MM.1S (cell line): ENCODE measurements around the gene CACNB2.

ENCODE experiments used
- DNase-seq: peaks from one replicate; pipeline ENCODE4 v3.0.0-alpha.2; 2015
- H2AFZ ChIP-seq: fragments of 300-600 bp; sonication (generic); 2 replicates; pipeline ENCODE4 v1.6.0; 2016; ENCODE audit warnings: antibody characterized with exemption, low read length
- H3F3A ChIP-seq: fragments of 300-600 bp; sonication (generic); 2 replicates; pipeline ENCODE4 v1.6.1; 2016; ENCODE audit warnings: mild to moderate bottlenecking, antibody characterized with exemption, low read length, moderate library complexity, mixed read lengths; ENCODE audit not compliant: insufficient read depth
- H3K27ac ChIP-seq: fragments of 300-600 bp; sonication (generic); 2 replicates; pipeline ENCODE4 v1.5.1; 2016; ENCODE audit warnings: mild to moderate bottlenecking, low read length
- H3K27me3 ChIP-seq: fragments of 300-600 bp; sonication (generic); replicated peaks from 2 replicates; pipeline ENCODE4 v1.6.0; 2016; ENCODE audit warnings: low read length; ENCODE audit not compliant: insufficient read depth
- H3K36me3 ChIP-seq: fragments of 300-600 bp; sonication (generic); replicated peaks from 2 replicates; pipeline ENCODE4 v1.6.1; 2016; ENCODE audit warnings: mild to moderate bottlenecking, low read length, mixed read lengths; ENCODE audit not compliant: insufficient read depth
- H3K4me1 ChIP-seq: fragments of 300-600 bp; sonication (generic); 2 replicates; pipeline ENCODE4 v1.6.1; 2016; ENCODE audit warnings: low read length, mixed read lengths
- H3K4me2 ChIP-seq: fragments of 300-600 bp; sonication (generic); 2 replicates; pipeline ENCODE4 v1.6.0; 2016; ENCODE audit warnings: low read depth, low read length
- H3K4me3 ChIP-seq: fragments of 300-600 bp; sonication (generic); 2 replicates; pipeline ENCODE4 v1.5.1; 2016; ENCODE audit warnings: low read length, mixed read lengths
- H3K79me2 ChIP-seq: fragments of 300-600 bp; sonication (generic); 2 replicates; pipeline ENCODE4 v1.6.1; 2016; ENCODE audit warnings: mixed run types, low read length, mixed read lengths
- H3K9ac ChIP-seq: fragments of 300-600 bp; sonication (generic); 2 replicates; pipeline ENCODE4 v1.6.1; 2016; ENCODE audit warnings: low read length, mixed read lengths
- H3K9me2 ChIP-seq: fragments of 300-600 bp; sonication (generic); replicated peaks from 2 replicates; pipeline ENCODE4 v1.6.1; 2016; ENCODE audit warnings: mild to moderate bottlenecking, low read length, mixed read lengths; ENCODE audit not compliant: insufficient read depth
- H3K9me3 ChIP-seq: fragments of 300-600 bp; sonication (generic); replicated peaks from 2 replicates; pipeline ENCODE4 v1.6.1; 2016; ENCODE audit warnings: mild to moderate bottlenecking, low read length, mixed read lengths; ENCODE audit not compliant: insufficient read depth
- H4K20me1 ChIP-seq: fragments of 300-600 bp; sonication (generic); 2 replicates; pipeline ENCODE4 v1.6.1; 2016; ENCODE audit warnings: mild to moderate bottlenecking, low read length, moderate library complexity, mixed read lengths; ENCODE audit not compliant: insufficient read depth
- CTCF ChIP-seq: fragments of 300-600 bp; sonication (generic); IDR thresholded peaks from 2 replicates; pipeline ENCODE4 v1.5.1; 2016; ENCODE audit warnings: antibody characterized with exemption, low read length, mixed read lengths
- EZH2 ChIP-seq: fragments of 300-600 bp; sonication (generic); optimal IDR thresholded peaks from 2 replicates; pipeline ENCODE3; 2017; ENCODE audit warnings: low read depth, mild to moderate bottlenecking, antibody characterized with exemption, low read length, mixed read lengths
- EZH2phosphoT487 ChIP-seq: fragments of 300-600 bp; sonication (generic); IDR thresholded peaks from 2 replicates; pipeline ENCODE4 v1.6.1; 2018; ENCODE audit warnings: antibody characterized with exemption, low read length

The CACNB2 gene

DNA sequence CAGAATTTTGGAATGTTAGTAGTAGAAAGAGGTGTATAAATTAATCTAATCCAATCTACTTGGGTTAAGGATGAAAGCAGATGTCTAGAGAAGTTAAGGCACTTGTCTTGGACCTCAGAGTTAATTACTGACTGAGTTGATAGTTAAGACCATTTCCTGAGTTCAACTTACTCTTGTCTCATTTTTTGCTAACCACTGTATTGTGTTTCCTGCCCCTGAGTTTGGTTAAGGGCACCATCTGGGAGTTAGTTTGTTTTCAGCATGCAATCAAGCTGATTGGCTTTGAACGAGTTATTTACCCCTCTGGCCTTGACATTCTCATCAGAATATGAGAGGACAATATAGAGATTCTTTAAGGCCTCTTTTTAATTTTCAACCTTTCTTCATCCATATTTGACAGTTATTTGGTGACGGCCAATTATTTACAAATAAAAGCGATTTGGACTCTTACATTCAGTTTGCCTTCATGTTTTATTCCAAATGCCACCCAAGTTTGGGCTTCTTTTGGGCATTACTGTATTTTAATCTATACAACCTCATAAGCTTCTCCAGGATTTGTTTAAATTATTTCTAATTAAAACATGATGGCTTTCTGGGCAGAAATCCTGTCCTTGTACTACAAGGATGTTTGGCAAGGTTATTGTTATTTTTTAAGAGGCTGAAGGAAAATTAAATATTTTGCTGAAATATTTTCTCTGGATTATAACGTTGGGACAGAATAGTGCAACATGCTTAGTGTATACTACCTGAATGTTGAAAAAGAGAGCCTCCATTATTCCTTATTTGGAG, 225.0 kb downstream of the CACNB2 start:
- Histone ChIP-seq H3K4me2 (no peak overlapping the region), H3K36me3 (no peaks in the 10 kb centered on the region), H4K20me1 (no peaks in the 10 kb centered on the region), H3K27me3 (no peaks in the 10 kb centered on the region), H3K4me1 (no peaks in the 10 kb centered on the region), H3F3A (no peaks in the 10 kb centered on the region), H3K9me2 (no peaks in the 10 kb centered on the region), H3K79me2 (no peaks in the 10 kb centered on the region), H2AFZ (no peak overlapping the region), H3K9me3 (no peaks in the 10 kb centered on the region), H3K4me3 (no peak overlapping the region), H3K27ac (no peak overlapping the region), H3K9ac (no peak overlapping the region)
- no peak for DNase-seq
- TF ChIP-seq EZH2phosphoT487 (no peak), CTCF (no peak), EZH2 (no peak)

DNA sequence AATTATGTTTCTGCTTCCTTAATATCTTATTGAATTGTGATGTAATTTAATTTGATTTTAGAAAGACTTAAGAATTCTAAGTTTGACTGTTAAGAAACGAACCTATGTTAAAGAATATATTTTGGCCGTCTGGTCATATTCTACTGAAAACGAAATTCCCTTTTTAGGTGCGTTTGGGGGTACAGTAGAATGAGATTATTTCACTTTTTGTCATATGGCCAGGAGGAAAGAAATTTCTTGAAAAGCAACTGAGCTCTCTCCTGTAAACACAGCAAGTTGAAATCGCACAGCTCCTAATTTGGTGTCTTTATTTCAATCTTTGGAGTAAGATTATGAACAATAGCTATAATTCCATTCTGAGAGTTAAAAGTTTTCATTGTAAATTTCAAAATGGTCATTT, 227.6 kb downstream of the CACNB2 start:
- H2AFZ ChIP-seq, result no peak overlapping the region
- no peak overlapping the region for H3K27ac ChIP-seq
- no peak for DNase-seq
- no peak for TF ChIP-seq CTCF
- TF ChIP-seq EZH2, result no peak
- TF ChIP-seq EZH2phosphoT487, result no peak
- no peaks in the 10 kb centered on the region for H3F3A ChIP-seq
- H3K9ac ChIP-seq, result no peak overlapping the region
- no peaks in the 10 kb centered on the region for H3K36me3 ChIP-seq
- H3K4me1 ChIP-seq, result no peaks in the 10 kb centered on the region
- H3K79me2 ChIP-seq, result no peaks in the 10 kb centered on the region
- H3K4me3 ChIP-seq, result no peak overlapping the region
- H3K9me2 ChIP-seq, result no peaks in the 10 kb centered on the region
- no peaks in the 10 kb centered on the region for H4K20me1 ChIP-seq
- H3K27me3 ChIP-seq, result no peaks in the 10 kb centered on the region
- no peaks in the 10 kb centered on the region for H3K9me3 ChIP-seq
- no peak overlapping the region for H3K4me2 ChIP-seq

- DNase-seq, result no peak
- H3K36me3 ChIP-seq, result no peaks in the 10 kb centered on the region
- H3F3A ChIP-seq, result no peaks in the 10 kb centered on the region
- H3K4me1 ChIP-seq, result no peaks in the 10 kb centered on the region
- no peak for TF ChIP-seq EZH2
- H3K27me3 ChIP-seq, result no peaks in the 10 kb centered on the region
- no peak overlapping the region for H3K4me3 ChIP-seq
- H3K9me2 ChIP-seq, result no peaks in the 10 kb centered on the region
- H3K9me3 ChIP-seq, result no peaks in the 10 kb centered on the region
- no peaks in the 10 kb centered on the region for H4K20me1 ChIP-seq
- no peak overlapping the region for H2AFZ ChIP-seq
- H3K4me2 ChIP-seq, result no peak overlapping the region
- H3K27ac ChIP-seq, result no peak overlapping the region
- no peak overlapping the region for H3K9ac ChIP-seq
- H3K79me2 ChIP-seq, result no peaks in the 10 kb centered on the region
Measured at GRCh38 chr10:18368273-18368672, 228.0 kb downstream of the CACNB2 start.

GRCh38 chr10:18368682-18369081, 228.5 kb downstream of the CACNB2 start:
- TF ChIP-seq EZH2, result no peak
- TF ChIP-seq CTCF, result no peak
- no peak for TF ChIP-seq EZH2phosphoT487
- Histone ChIP-seq H3F3A (no peaks in the 10 kb centered on the region), H3K4me1 (no peaks in the 10 kb centered on the region), H3K4me2 (no peak overlapping the region), H3K4me3 (no peak overlapping the region), H3K27ac (no peak overlapping the region), H3K79me2 (no peaks in the 10 kb centered on the region), H3K36me3 (no peaks in the 10 kb centered on the region), H3K27me3 (no peaks in the 10 kb centered on the region), H2AFZ (no peak overlapping the region), H4K20me1 (no peaks in the 10 kb centered on the region), H3K9me3 (no peaks in the 10 kb centered on the region), H3K9ac (no peak overlapping the region), H3K9me2 (no peaks in the 10 kb centered on the region)
- DNase-seq, result no peak
